ENCODE measurements around the gene DCLK2.
A peak's percentile ranks its signal among the peaks of the same experiment; 100 is the strongest.
"Not testable (repeated sequence)": the region's sequence is repeated elsewhere in the genome, so short reads cannot be mapped to it uniquely, and the experiment has no call there.

The DCLK2 gene

GRCh38 chr4:150158041-150158440, 79.8 kb downstream of the DCLK2 start:
- DNase-seq, result no peak

- DNase-seq, result no peak
These were observed 82.2 kb downstream of the DCLK2 start for GRCh38 chr4:150160473-150160872.

- no peak for DNase-seq
These were observed 82.9 kb downstream of the DCLK2 start for GRCh38 chr4:150161109-150161508.

GRCh38 chr4:150162020-150162419, 83.8 kb downstream of the DCLK2 start:
- not testable (repeated sequence) for DNase-seq

- no peak for DNase-seq
These were observed 85.8 kb downstream of the DCLK2 start for GRCh38 chr4:150164055-150164454.

GRCh38 chr4:150164956-150165629, 86.8 kb downstream of the DCLK2 start:
- no peak for DNase-seq

GRCh38 chr4:150167054-150167453, 88.8 kb downstream of the DCLK2 start:
- DNase-seq, result no peak

GRCh38 chr4:150173432-150173861, 95.2 kb downstream of the DCLK2 start:
- DNase-seq, result no peak

- no peak for DNase-seq
These were observed 95.7 kb downstream of the DCLK2 start for GRCh38 chr4:150173982-150174398.

- DNase-seq, result no peak
These were observed 98.3 kb downstream of the DCLK2 start for GRCh38 chr4:150176547-150176946.

GRCh38 chr4:150178161-150178560, 99.9 kb downstream of the DCLK2 start:
- no peak for DNase-seq

GRCh38 chr4:150181536-150181935, 103.3 kb downstream of the DCLK2 start:
- peak; percentile 2 to 11 for DNase-seq

GRCh38 chr4:150182794-150183193, 104.5 kb downstream of the DCLK2 start:
- DNase-seq, result no peak

GRCh38 chr4:150185033-150185432, 106.8 kb downstream of the DCLK2 start:
- DNase-seq, result not testable (repeated sequence)

- no peak for DNase-seq
These were observed 114.7 kb downstream of the DCLK2 start for GRCh38 chr4:150192986-150193385.

- DNase-seq, result not testable (repeated sequence)
These were observed 119.0 kb downstream of the DCLK2 start for GRCh38 chr4:150197256-150197655.

GRCh38 chr4:150199056-150199455, 120.8 kb downstream of the DCLK2 start:
- no peak for DNase-seq

GRCh38 chr4:150205016-150205415, 126.8 kb downstream of the DCLK2 start:
- DNase-seq, result no peak

GRCh38 chr4:150206265-150206664, 128.0 kb downstream of the DCLK2 start:
- DNase-seq, result no peak

- no peak for DNase-seq
These were observed 128.7 kb downstream of the DCLK2 start for GRCh38 chr4:150206954-150207353.

- peak; percentile 11 to 68 for DNase-seq
These were observed 129.6 kb downstream of the DCLK2 start for GRCh38 chr4:150207871-150208270.

GRCh38 chr4:150209140-150209829, 131.0 kb downstream of the DCLK2 start:
- DNase-seq, result peak; percentile 7 to 37

- no peak for DNase-seq
These were observed 132.8 kb downstream of the DCLK2 start for GRCh38 chr4:150211016-150211415.

- DNase-seq, result no peak
These were observed 133.7 kb downstream of the DCLK2 start for GRCh38 chr4:150211799-150212445.

Data from NCI-H524 (cell line).